ENCODE data around the gene AJM1. TPM values are rescaled to one million over a fixed set of nuclear protein-coding genes. Genes with fewer than 3 reads are reported as not detected.
A peak's percentile ranks its signal among the peaks of the same experiment; 100 is the strongest.
"Not testable (repeated sequence)": the region's sequence is repeated elsewhere in the genome, so short reads cannot be mapped to it uniquely, and the experiment has no call there.

Gene AJM1
- total and polyA plus RNA-seq, 2 donors (not counting 1 experiment from before 2014, with no cell fraction given) = 1.7 to 2.9 TPM

- peaks cover 23% of the 10 kb centered on the region for H3K4me1 Mint-ChIP-seq
- Histone ChIP-seq H3K4me1 (ENCODE audit: control insufficient read depth in 2 of 2, insufficient read depth in 2 of 2, low read length in 2 of 2) (peaks cover 26 to 34% of the 10 kb centered on the region in 2 donors), H3K9me3 (ENCODE audit: control extremely low read depth in 1 of 3, control insufficient read depth in 2 of 3, insufficient read depth in 1 of 3, low read length in 2 of 3) (no peaks in the 10 kb centered on the region), H3K27me3 (replicated peaks in 1 of 4; ENCODE audit: control extremely low read depth in 1 of 4, control insufficient read depth in 3 of 4, insufficient read depth in 4 of 4, low read length in 3 of 4) (no peaks in the 10 kb centered on the region), H2AFZ (ENCODE audit: insufficient read depth, low read depth, low read length, poor library complexity, severe bottlenecking) (peak overlapping the region; percentile 78), H3K4me2 (replicated peaks; ENCODE audit: low read depth, low read length, poor library complexity, severe bottlenecking) (peak overlapping the region; percentile 87), H3K27ac (ENCODE audit: low read length in 2 of 2) (peak overlapping the region; percentile 72 to 75), H3K9ac (ENCODE audit: low read length) (peak overlapping the region; percentile 66), H3K4me3 (ENCODE audit: control extremely low read depth in 1 of 5, extremely low read depth in 1 of 5, insufficient read depth in 1 of 5, low read depth in 2 of 5, low read length in 4 of 5) (peak overlapping the region in 4 of 5 experiments; percentile 44 to 60 (median 56)), H3K79me2 (ENCODE audit: control insufficient read depth, insufficient read depth, low read length) (peaks cover 30% of the 10 kb centered on the region), H3K36me3 (replicated peaks in 1 of 2; ENCODE audit: control extremely low read depth in 1 of 2, control insufficient read depth in 1 of 2, extremely low read depth in 1 of 2, insufficient read depth in 2 of 2, low read length in 1 of 2) (no peaks in the 10 kb centered on the region), H4K20me1 (ENCODE audit: control insufficient read depth, insufficient read depth, low read length, poor library complexity, severe bottlenecking) (peaks cover 8% of the 10 kb centered on the region)
- DNase-seq (peak; percentile 82), ATAC-seq (ENCODE audit: low read depth) (peak; percentile 23)
- peak overlapping the region; percentile 84 for H3K4me3 Mint-ChIP-seq
- intact Hi-C loops (cut with micrococcal nuclease) = loop anchor here (1.0 to 10.0 kb wide), 5 partner anchors 16 to 322 kb away; partner anchors contain the start of genes EDF1, FBXW5, NDOR1 and PHPT1
- ChIA-PET POLR2A (interaction anchor here (0.6 to 1.1 kb wide), 4 partner anchors 15 to 85 kb away, joined by 4 to 11 read pairs (median 6); no protein-coding TSS in a partner anchor), CTCF (interaction anchor here (0.7 to 1.7 kb wide), 5 partner anchors 16 to 182 kb away, joined by 3 to 11 read pairs (median 3); partner anchors contain the start of genes AJM1 and FBXW5)
- H3K27me3 Mint-ChIP-seq = no peaks in the 10 kb centered on the region
- 38% methylated on average over 18 of the region's 19 CpGs for WGBS (ENCODE audit: insufficient coverage)
- TF ChIP-seq EZH2 (IDR thresholded peaks at IDR 0.05; ENCODE audit: borderline replicate concordance, insufficient read depth, low read depth, low read length, poor library complexity, severe bottlenecking) = no peak
- no peak for TF ChIP-seq CTCF (IDR thresholded peaks at IDR 0.05)
- peak overlapping the region; percentile 85 for H3K27ac Mint-ChIP-seq
- no peaks in the 10 kb centered on the region for H3K9me3 Mint-ChIP-seq (ENCODE audit: insufficient read depth)
Measured at GRCh38 chr9:136882109-136882946, 40.0 kb downstream of the AJM1 start.

GRCh38 chr9:136882947-136883283 is 40.6 kb downstream of the AJM1 start:
- H3K27me3 ChIP-seq (replicated peaks in 1 of 4; ENCODE audit: control extremely low read depth in 1 of 4, control insufficient read depth in 3 of 4, insufficient read depth in 4 of 4, low read length in 3 of 4); H3K36me3 ChIP-seq (replicated peaks in 1 of 2; ENCODE audit: control extremely low read depth in 1 of 2, control insufficient read depth in 1 of 2, extremely low read depth in 1 of 2, insufficient read depth in 2 of 2, low read length in 1 of 2); DNase-seq; H3K27me3 Mint-ChIP-seq; H3K9me3 Mint-ChIP-seq (ENCODE audit: insufficient read depth); H3K9me3 ChIP-seq (ENCODE audit: control extremely low read depth in 1 of 3, control insufficient read depth in 2 of 3, insufficient read depth in 1 of 3, low read length in 2 of 3); ATAC-seq (ENCODE audit: low read depth): not testable (repeated sequence)
- H3K4me3 Mint-ChIP-seq = peak overlapping the region; percentile 84
- Histone ChIP-seq H2AFZ (ENCODE audit: insufficient read depth, low read depth, low read length, poor library complexity, severe bottlenecking) (peak overlapping the region; percentile 78), H3K9ac (ENCODE audit: low read length) (peak overlapping the region; percentile 66), H3K79me2 (ENCODE audit: control insufficient read depth, insufficient read depth, low read length) (peaks cover 36% of the 10 kb centered on the region), H3K4me3 (ENCODE audit: control extremely low read depth in 1 of 5, extremely low read depth in 1 of 5, insufficient read depth in 1 of 5, low read depth in 2 of 5, low read length in 4 of 5) (peak overlapping the region in 1 of 5 experiments; percentile 56), H3K27ac (ENCODE audit: low read length in 2 of 2) (peak overlapping the region; percentile 72 to 75), H3K4me2 (replicated peaks; ENCODE audit: low read depth, low read length, poor library complexity, severe bottlenecking) (peak overlapping the region; percentile 87), H4K20me1 (ENCODE audit: control insufficient read depth, insufficient read depth, low read length, poor library complexity, severe bottlenecking) (peaks cover 14% of the 10 kb centered on the region), H3K4me1 (ENCODE audit: control insufficient read depth in 2 of 2, insufficient read depth in 2 of 2, low read length in 2 of 2) (peaks cover 28 to 36% of the 10 kb centered on the region in 2 donors)
- ChIA-PET POLR2A (interaction anchor here (0.7 kb wide), 1 partner anchor 520 kb away, joined by 5 read pairs; no protein-coding TSS in a partner anchor), CTCF (interaction anchor here (0.8 to 1.7 kb wide), 3 partner anchors 39 to 181 kb away, joined by 3 to 11 read pairs (median 3); partner anchors contain the start of genes AJM1 and FBXW5)
- intact Hi-C loops (cut with micrococcal nuclease) = loop anchor here (1.0 to 10.0 kb wide), 5 partner anchors 17 to 322 kb away; partner anchors contain the start of genes EDF1, FBXW5, NDOR1 and PHPT1
- 89% methylated on average over 8 of the region's 9 CpGs for WGBS (ENCODE audit: insufficient coverage)
- H3K27ac Mint-ChIP-seq = peak overlapping the region; percentile 85
- peaks cover 27% of the 10 kb centered on the region for H3K4me1 Mint-ChIP-seq

GRCh38 chr9:136883670-136884069 is 41.4 kb downstream of the AJM1 start:
- peaks cover 34% of the 10 kb centered on the region for H3K4me1 Mint-ChIP-seq
- Histone ChIP-seq H3K79me2 (ENCODE audit: control insufficient read depth, insufficient read depth, low read length) (peaks cover 43% of the 10 kb centered on the region), H3K4me1 (ENCODE audit: control insufficient read depth in 2 of 2, insufficient read depth in 2 of 2, low read length in 2 of 2) (peaks cover 28 to 36% of the 10 kb centered on the region in 2 donors), H4K20me1 (ENCODE audit: control insufficient read depth, insufficient read depth, low read length, poor library complexity, severe bottlenecking) (peaks cover 21% of the 10 kb centered on the region)
- intact Hi-C loops (cut with micrococcal nuclease) = loop anchor here (10.0 kb wide), 1 partner anchor 321 kb away; the partner anchor contains the start of genes NDOR1, TMEM203 and TPRN
- peak overlapping the region; percentile 85 for H3K27ac Mint-ChIP-seq
- H3K9me3 ChIP-seq (ENCODE audit: control extremely low read depth in 1 of 3, control insufficient read depth in 2 of 3, insufficient read depth in 1 of 3, low read length in 2 of 3); H3K27me3 ChIP-seq (replicated peaks in 1 of 4; ENCODE audit: control extremely low read depth in 1 of 4, control insufficient read depth in 3 of 4, insufficient read depth in 4 of 4, low read length in 3 of 4); H3K9ac ChIP-seq (ENCODE audit: low read length); ATAC-seq (ENCODE audit: low read depth); H3K27me3 Mint-ChIP-seq; H2AFZ ChIP-seq (ENCODE audit: insufficient read depth, low read depth, low read length, poor library complexity, severe bottlenecking); H3K27ac ChIP-seq (ENCODE audit: low read length in 2 of 2); CTCF ChIA-PET; DNase-seq; H3K4me3 ChIP-seq (ENCODE audit: control extremely low read depth in 1 of 5, extremely low read depth in 1 of 5, insufficient read depth in 1 of 5, low read depth in 2 of 5, low read length in 4 of 5); H3K36me3 ChIP-seq (replicated peaks in 1 of 2; ENCODE audit: control extremely low read depth in 1 of 2, control insufficient read depth in 1 of 2, extremely low read depth in 1 of 2, insufficient read depth in 2 of 2, low read length in 1 of 2); H3K4me2 ChIP-seq (replicated peaks; ENCODE audit: low read depth, low read length, poor library complexity, severe bottlenecking); H3K9me3 Mint-ChIP-seq (ENCODE audit: insufficient read depth): not testable (repeated sequence)
- POLR2A ChIA-PET = interaction anchor here (0.7 to 4.7 kb wide), 3 partner anchors 18 to 520 kb away, joined by 4 to 23 read pairs (median 5); partner anchors contain the start of gene EDF1
- 98% methylated on average over 9 of the region's 10 CpGs for WGBS (ENCODE audit: insufficient coverage)
- H3K4me3 Mint-ChIP-seq = peak overlapping the region; percentile 84
